Left ventricle myocardium inferior (tissue), 1 donor: ENCODE measurements around the gene TREML4. TPM values are rescaled to one million over a fixed set of nuclear protein-coding genes. Genes with fewer than 3 reads are reported as not detected.
"Not testable (repeated sequence)": the region's sequence is repeated elsewhere in the genome, so short reads cannot be mapped to it uniquely, and the experiment has no call there.

Experiments used
- DNase-seq: peaks from one replicate; pipeline ENCODE4 v3.0.0-alpha.2; 2020
- H3K27ac ChIP-seq: fragments of 200-600 bp; replicated peaks from 2 replicates; pipeline ENCODE4 v1.8.0; 2021
- H3K27me3 ChIP-seq: fragments of 200-600 bp; 2 replicates; pipeline ENCODE4 v1.8.0; 2021; ENCODE audit warnings: low read depth
- H3K36me3 ChIP-seq: fragments of 200-600 bp; 2 replicates; pipeline ENCODE4 v1.8.0; 2021
- H3K4me1 ChIP-seq: fragments of 200-600 bp; 2 replicates; pipeline ENCODE4 v1.8.0; 2021
- H3K4me3 ChIP-seq: fragments of 200-600 bp; 2 replicates; pipeline ENCODE4 v1.8.0; 2021; ENCODE audit warnings: mild to moderate bottlenecking, moderate library complexity
- H3K9me3 ChIP-seq: fragments of 200-600 bp; replicated peaks from 2 replicates; pipeline ENCODE4 v1.8.0; 2021
- intact Hi-C: fragments of 100-400 bp; cut with micrococcal nuclease; formaldehyde crosslinking; loops from one replicate; pipeline ENCODE4 v1.11.0; 2022
- total RNA-seq: library from RNA; stranded (reverse); fragmentation: NEBNext Ultra II Directional; extraction: Animal tissue kit (Norgen Biotek cat#: 25700); gene quantifications from one replicate; pipeline ENCODE4 v1.2.1, GENCODE V29; 2021
- TF ChIP-seq, protein P1 (sequence below): fragments of 200-600 bp; IDR thresholded peaks from 2 replicates; pipeline ENCODE4 v1.8.0; 2021; ENCODE audit warnings: antibody characterized with exemption, mild to moderate bottlenecking, borderline replicate concordance
- donor health status: DM: no; HTN: yes; CAD: no; lungs with severe emphysema.

Gene TREML4
- total RNA-seq, 1 donor from 2014 or later: not detected

DNA sequence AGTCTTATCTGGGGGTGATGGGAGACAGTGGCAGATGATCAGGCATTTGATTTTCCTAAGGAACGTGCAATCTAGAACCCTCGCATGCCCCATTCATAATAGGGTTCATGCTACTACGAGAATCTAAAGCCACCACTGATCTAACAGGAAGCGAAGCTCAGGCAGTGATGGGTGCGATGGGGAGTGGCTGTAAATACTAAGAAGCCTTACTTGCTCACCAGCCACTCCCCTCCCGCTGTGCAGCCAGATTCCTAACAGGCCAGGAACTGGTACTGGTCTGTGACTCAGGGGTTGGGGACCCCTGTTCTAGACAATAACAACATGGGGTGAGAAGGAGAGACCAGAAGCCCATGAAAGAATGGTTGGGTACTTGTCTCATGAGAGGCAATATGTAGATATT is 4.5 kb downstream of the TREML4 start:
- no peak for DNase-seq
- Histone ChIP-seq H3K27me3 (peaks cover 47% of the 10 kb centered on the region), H3K27ac (no peak overlapping the region), H3K4me3 (no peak overlapping the region), H3K36me3 (no peaks in the 10 kb centered on the region), H3K9me3 (no peaks in the 10 kb centered on the region), H3K4me1 (no peaks in the 10 kb centered on the region)
- intact Hi-C loops: no loop called here
- TF ChIP-seq, protein P1, sequence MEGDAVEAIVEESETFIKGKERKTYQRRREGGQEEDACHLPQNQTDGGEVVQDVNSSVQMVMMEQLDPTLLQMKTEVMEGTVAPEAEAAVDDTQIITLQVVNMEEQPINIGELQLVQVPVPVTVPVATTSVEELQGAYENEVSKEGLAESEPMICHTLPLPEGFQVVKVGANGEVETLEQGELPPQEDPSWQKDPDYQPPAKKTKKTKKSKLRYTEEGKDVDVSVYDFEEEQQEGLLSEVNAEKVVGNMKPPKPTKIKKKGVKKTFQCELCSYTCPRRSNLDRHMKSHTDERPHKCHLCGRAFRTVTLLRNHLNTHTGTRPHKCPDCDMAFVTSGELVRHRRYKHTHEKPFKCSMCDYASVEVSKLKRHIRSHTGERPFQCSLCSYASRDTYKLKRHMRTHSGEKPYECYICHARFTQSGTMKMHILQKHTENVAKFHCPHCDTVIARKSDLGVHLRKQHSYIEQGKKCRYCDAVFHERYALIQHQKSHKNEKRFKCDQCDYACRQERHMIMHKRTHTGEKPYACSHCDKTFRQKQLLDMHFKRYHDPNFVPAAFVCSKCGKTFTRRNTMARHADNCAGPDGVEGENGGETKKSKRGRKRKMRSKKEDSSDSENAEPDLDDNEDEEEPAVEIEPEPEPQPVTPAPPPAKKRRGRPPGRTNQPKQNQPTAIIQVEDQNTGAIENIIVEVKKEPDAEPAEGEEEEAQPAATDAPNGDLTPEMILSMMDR: no peak

- Histone ChIP-seq H3K36me3 (no peaks in the 10 kb centered on the region), H3K4me1 (peaks cover 3% of the 10 kb centered on the region), H3K27me3 (peaks cover 53% of the 10 kb centered on the region), H3K9me3 (no peaks in the 10 kb centered on the region), H3K27ac (no peak overlapping the region), H3K4me3 (no peak overlapping the region)
- intact Hi-C loops: no loop called here
- TF ChIP-seq, protein P1: no peak
- DNase-seq: no peak
Observed at GRCh38 chr6:41236276-41236675, 8.1 kb downstream of the TREML4 start.

GRCh38 chr6:41237128-41237527 is 9.0 kb downstream of the TREML4 start:
- H3K27ac ChIP-seq: no peak overlapping the region
- H3K9me3 ChIP-seq: no peaks in the 10 kb centered on the region
- peaks cover 60% of the 10 kb centered on the region for H3K27me3 ChIP-seq
- H3K4me3 ChIP-seq: no peak overlapping the region
- TF ChIP-seq, protein P1: no peak
- intact Hi-C loops: no loop called here
- H3K36me3 ChIP-seq: no peaks in the 10 kb centered on the region
- peaks cover 3% of the 10 kb centered on the region for H3K4me1 ChIP-seq
- DNase-seq: no peak

DNA sequence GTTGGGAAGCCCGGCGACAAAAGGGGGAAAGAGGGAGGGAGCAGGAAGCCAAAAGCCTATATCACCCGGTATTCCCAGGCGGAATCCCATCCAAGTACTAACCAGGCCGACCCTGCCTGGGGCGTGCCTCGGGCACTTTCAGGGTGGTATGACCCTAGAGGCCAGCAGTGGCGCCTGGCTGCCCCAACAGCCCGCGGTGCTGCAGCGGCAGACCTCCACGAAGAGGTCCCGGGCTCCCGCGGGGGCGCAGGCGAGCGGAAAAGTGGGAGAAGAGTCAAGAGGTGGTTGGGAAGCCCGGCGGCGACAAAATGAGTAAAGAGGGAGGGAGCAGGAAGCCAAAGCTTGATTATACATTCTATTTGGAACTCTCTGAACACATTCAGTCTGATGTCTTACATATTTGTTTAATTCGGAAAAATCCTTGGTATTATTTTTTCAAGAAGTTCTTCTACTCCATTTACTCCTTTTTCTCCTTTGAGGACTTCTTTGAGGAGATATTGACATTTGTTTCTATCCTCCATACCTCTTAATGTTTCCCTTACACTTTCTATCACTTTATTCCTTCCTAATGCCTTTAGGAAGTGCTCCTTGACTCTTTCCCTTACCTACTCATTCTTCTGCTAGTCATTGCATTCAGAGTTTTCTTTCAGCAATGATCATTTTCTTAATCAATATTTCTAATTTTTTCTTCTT is 11.5 kb downstream of the TREML4 start:
- intact Hi-C loops: no loop called here
- Histone ChIP-seq H3K27me3 (peaks cover 63% of the 10 kb centered on the region), H3K9me3 (no peaks in the 10 kb centered on the region), H3K4me3 (no peak overlapping the region), H3K36me3 (no peaks in the 10 kb centered on the region), H3K27ac (no peak overlapping the region), H3K4me1 (peaks cover 3% of the 10 kb centered on the region)
- TF ChIP-seq, protein P1: no peak
- DNase-seq: no peak

- H3K27me3 ChIP-seq: peaks cover 33% of the 10 kb centered on the region
- H3K4me1 ChIP-seq, DNase-seq, intact Hi-C loops, H3K27ac ChIP-seq, H3K4me3 ChIP-seq, H3K36me3 ChIP-seq, H3K9me3 ChIP-seq: not testable (repeated sequence)
Observed at GRCh38 chr6:41246529-41246928, 18.4 kb downstream of the TREML4 start.

- Histone ChIP-seq H3K27me3 (peaks cover 33% of the 10 kb centered on the region), H3K4me3 (no peak overlapping the region), H3K9me3 (no peaks in the 10 kb centered on the region), H3K36me3 (no peaks in the 10 kb centered on the region), H3K27ac (no peak overlapping the region), H3K4me1 (no peaks in the 10 kb centered on the region)
- TF ChIP-seq, protein P1: no peak
- DNase-seq: no peak
- intact Hi-C loops: no loop called here
Observed at GRCh38 chr6:41247288-41247865, 19.2 kb downstream of the TREML4 start.
